Activated CD8-positive, alpha-beta memory T cell treated with anti-CD3 and anti-CD28 coated beads, Interleukin-2, amount 10 ng/mL, durations not matched to agents 7 days and 5 days (primary cell): ENCODE data around the gene NPAS3. TPM values are rescaled to one million over a fixed set of nuclear protein-coding genes. Genes with fewer than 3 reads are reported as not detected.

Experiments used
- ATAC-seq: fragments of 150-1000 bp; cut with Tn5 transposase; one replicate; pipeline ENCODE4 v1.10.0; 2021; ENCODE audit warnings: moderate library complexity
- CTCF ChIA-PET: fragments of 350-600 bp; sonication (Branson Sonifier 250); formaldehyde crosslinking; loops from one replicate; lab custom pipeline; 2021; ENCODE audit warnings: antibody characterized with exemption; lab: Charles Lee
- DNase-seq: peaks from one replicate; pipeline ENCODE4 v3.0.0-alpha.2; 2020
- H3K27ac Mint-ChIP-seq: one replicate; pipeline ENCODE4 v1.8.0; 2021; ENCODE audit warnings: mild to moderate bottlenecking, mixed read lengths
- H3K27me3 Mint-ChIP-seq: one replicate; pipeline ENCODE4 v1.8.0; 2021; ENCODE audit warnings: mixed read lengths
- H3K36me3 Mint-ChIP-seq: one replicate; pipeline ENCODE4 v1.8.0; 2021; ENCODE audit warnings: mild to moderate bottlenecking, mixed read lengths
- H3K4me1 Mint-ChIP-seq: one replicate; pipeline ENCODE4 v1.8.0; 2021; ENCODE audit warnings: mixed read lengths
- H3K4me3 Mint-ChIP-seq: one replicate; pipeline ENCODE4 v1.8.0; 2021; ENCODE audit warnings: mild to moderate bottlenecking, moderate library complexity, mixed read lengths
- H3K9me3 Mint-ChIP-seq: one replicate; pipeline ENCODE4 v1.8.0; 2022; ENCODE audit warnings: low read depth, mixed read lengths
- total RNA-seq, 2 experiments: library from RNA; stranded (reverse); gene quantifications; one replicate each; pipeline ENCODE4 v1.2.3, GENCODE V29; 2021

Gene NPAS3
- total RNA-seq, 2 experiments from 2014 or later = not detected

- no peak overlapping the region for H3K4me3 Mint-ChIP-seq
- DNase-seq (no peak), ATAC-seq (no peak)
- no peak overlapping the region for H3K27ac Mint-ChIP-seq
- no peaks in the 10 kb centered on the region for H3K27me3 Mint-ChIP-seq
- CTCF ChIA-PET = no interaction called here
- no peaks in the 10 kb centered on the region for H3K4me1 Mint-ChIP-seq
- H3K9me3 Mint-ChIP-seq = no peaks in the 10 kb centered on the region
- H3K36me3 Mint-ChIP-seq = no peaks in the 10 kb centered on the region
Observed at GRCh38 chr14:33375786-33376185, 437.1 kb downstream of the NPAS3 start.

GRCh38 chr14:33376510-33376909 lies 437.8 kb downstream of the NPAS3 start:
- Mint-ChIP-seq H3K4me1 (no peaks in the 10 kb centered on the region), H3K4me3 (no peak overlapping the region), H3K27ac (no peak overlapping the region), H3K27me3 (no peaks in the 10 kb centered on the region), H3K9me3 (no peaks in the 10 kb centered on the region), H3K36me3 (no peaks in the 10 kb centered on the region)
- DNase-seq = no peak
- CTCF ChIA-PET = no interaction called here
- ATAC-seq = no peak

- CTCF ChIA-PET = no interaction called here
- DNase-seq (no peak), ATAC-seq (no peak)
- Mint-ChIP-seq H3K27me3 (no peaks in the 10 kb centered on the region), H3K9me3 (no peaks in the 10 kb centered on the region), H3K4me3 (no peak overlapping the region), H3K36me3 (no peaks in the 10 kb centered on the region), H3K27ac (no peak overlapping the region), H3K4me1 (no peaks in the 10 kb centered on the region)
Observed at GRCh38 chr14:33377596-33378390, 439.1 kb downstream of the NPAS3 start.

- no peaks in the 10 kb centered on the region for H3K4me1 Mint-ChIP-seq
- H3K9me3 Mint-ChIP-seq = no peaks in the 10 kb centered on the region
- H3K27ac Mint-ChIP-seq = no peak overlapping the region
- CTCF ChIA-PET = interaction anchor here (0.9 kb wide), 1 partner anchor 17 kb away, joined by 4 read pairs; no protein-coding TSS in a partner anchor
- no peak for DNase-seq
- H3K4me3 Mint-ChIP-seq = no peak overlapping the region
- no peaks in the 10 kb centered on the region for H3K27me3 Mint-ChIP-seq
- no peaks in the 10 kb centered on the region for H3K36me3 Mint-ChIP-seq
- ATAC-seq = no peak
Observed at GRCh38 chr14:33381717-33382116, 443.0 kb downstream of the NPAS3 start.

GRCh38 chr14:33386140-33386539 lies 447.5 kb downstream of the NPAS3 start:
- no peaks in the 10 kb centered on the region for H3K4me1 Mint-ChIP-seq
- no peak overlapping the region for H3K27ac Mint-ChIP-seq
- no peak for ATAC-seq
- H3K27me3 Mint-ChIP-seq = no peaks in the 10 kb centered on the region
- H3K4me3 Mint-ChIP-seq = no peak overlapping the region
- CTCF ChIA-PET = no interaction called here
- H3K36me3 Mint-ChIP-seq = no peaks in the 10 kb centered on the region
- no peaks in the 10 kb centered on the region for H3K9me3 Mint-ChIP-seq
- no peak for DNase-seq

GRCh38 chr14:33386781-33387180 lies 448.1 kb downstream of the NPAS3 start:
- Mint-ChIP-seq H3K27me3 (no peaks in the 10 kb centered on the region), H3K9me3 (no peaks in the 10 kb centered on the region), H3K4me3 (no peak overlapping the region), H3K36me3 (no peaks in the 10 kb centered on the region), H3K4me1 (no peaks in the 10 kb centered on the region), H3K27ac (no peak overlapping the region)
- CTCF ChIA-PET = no interaction called here
- DNase-seq = no peak
- ATAC-seq = no peak

GRCh38 chr14:33390335-33390734 lies 451.7 kb downstream of the NPAS3 start:
- CTCF ChIA-PET = no interaction called here
- Mint-ChIP-seq H3K27ac (no peak overlapping the region), H3K27me3 (no peaks in the 10 kb centered on the region), H3K4me1 (no peaks in the 10 kb centered on the region), H3K9me3 (no peaks in the 10 kb centered on the region), H3K4me3 (no peak overlapping the region), H3K36me3 (no peaks in the 10 kb centered on the region)
- DNase-seq (no peak), ATAC-seq (no peak)

- Mint-ChIP-seq H3K27me3 (no peaks in the 10 kb centered on the region), H3K36me3 (no peaks in the 10 kb centered on the region), H3K4me1 (no peaks in the 10 kb centered on the region), H3K9me3 (no peaks in the 10 kb centered on the region), H3K4me3 (no peak overlapping the region), H3K27ac (no peak overlapping the region)
- CTCF ChIA-PET = no interaction called here
- no peak for DNase-seq
- no peak for ATAC-seq
Observed at GRCh38 chr14:33393231-33393894, 454.7 kb downstream of the NPAS3 start.

GRCh38 chr14:33393895-33394368 lies 455.3 kb downstream of the NPAS3 start:
- Mint-ChIP-seq H3K27ac (no peak overlapping the region), H3K27me3 (no peaks in the 10 kb centered on the region), H3K36me3 (no peaks in the 10 kb centered on the region), H3K4me1 (no peaks in the 10 kb centered on the region), H3K4me3 (no peak overlapping the region), H3K9me3 (no peaks in the 10 kb centered on the region)
- ATAC-seq = no peak
- CTCF ChIA-PET = no interaction called here
- DNase-seq = no peak

- Mint-ChIP-seq H3K9me3 (no peaks in the 10 kb centered on the region), H3K27ac (no peak overlapping the region), H3K4me1 (no peaks in the 10 kb centered on the region), H3K36me3 (no peaks in the 10 kb centered on the region), H3K27me3 (no peaks in the 10 kb centered on the region), H3K4me3 (no peak overlapping the region)
- CTCF ChIA-PET = no interaction called here
- ATAC-seq (no peak), DNase-seq (no peak)
Observed at GRCh38 chr14:33401311-33401710, 462.6 kb downstream of the NPAS3 start.

GRCh38 chr14:33402604-33403003 lies 463.9 kb downstream of the NPAS3 start:
- Mint-ChIP-seq H3K9me3 (peaks cover 2% of the 10 kb centered on the region), H3K36me3 (no peaks in the 10 kb centered on the region), H3K27me3 (no peaks in the 10 kb centered on the region), H3K4me1 (no peaks in the 10 kb centered on the region), H3K27ac (no peak overlapping the region), H3K4me3 (no peak overlapping the region)
- no peak for ATAC-seq
- CTCF ChIA-PET = no interaction called here
- DNase-seq = no peak

- Mint-ChIP-seq H3K27me3 (no peaks in the 10 kb centered on the region), H3K27ac (no peak overlapping the region), H3K4me3 (no peak overlapping the region), H3K36me3 (no peaks in the 10 kb centered on the region), H3K4me1 (no peaks in the 10 kb centered on the region), H3K9me3 (peaks cover 2% of the 10 kb centered on the region)
- CTCF ChIA-PET = no interaction called here
- no peak for ATAC-seq
- DNase-seq = no peak
Observed at GRCh38 chr14:33404054-33404453, 465.4 kb downstream of the NPAS3 start.

- Mint-ChIP-seq H3K27me3 (no peaks in the 10 kb centered on the region), H3K9me3 (peaks cover 2% of the 10 kb centered on the region), H3K4me1 (no peaks in the 10 kb centered on the region), H3K27ac (no peak overlapping the region), H3K36me3 (no peaks in the 10 kb centered on the region), H3K4me3 (no peak overlapping the region)
- CTCF ChIA-PET = no interaction called here
- no peak for ATAC-seq
- DNase-seq = no peak
Observed at GRCh38 chr14:33404964-33405574, 466.4 kb downstream of the NPAS3 start.

- no peak for ATAC-seq
- H3K4me1 Mint-ChIP-seq = no peaks in the 10 kb centered on the region
Observed at GRCh38 chr14:33406766-33407165, 468.1 kb downstream of the NPAS3 start.

More at GRCh38 chr14:33406766-33407165, 468.1 kb downstream of the NPAS3 start:
- Mint-ChIP-seq H3K27ac (no peak overlapping the region), H3K4me3 (no peak overlapping the region), H3K27me3 (no peaks in the 10 kb centered on the region), H3K9me3 (peaks cover 2% of the 10 kb centered on the region), H3K36me3 (no peaks in the 10 kb centered on the region)
- CTCF ChIA-PET = no interaction called here
- DNase-seq = no peak
